GM12878 (cell line): ENCODE data around the gene ZNF407. TPM values are rescaled to one million over a fixed set of nuclear protein-coding genes. Genes with fewer than 3 reads are reported as not detected.

Source experiments
- ATAC-seq: fragments of 200-7000 bp; cut with Tn5 transposase; 3 replicates; pipeline ENCODE4 v1.9.1; 2020; ENCODE audit warnings: mild to moderate bottlenecking, moderate library complexity
- BruUV-seq: library from RNA; stranded (reverse); fragments of 400-500 nt; replicated peaks from 2 replicates; lab custom pipeline; 2021; lab: Mats Ljungman, UMichigan
- CTCF ChIA-PET: fragments of 300-600 bp; sonication (Branson Sonifier 250); formaldehyde crosslinking; extraction: SDS; loops from one replicate; lab custom pipeline; 2021; ENCODE audit warnings: inconsistent platforms; lab: Yijun Ruan, JAX
- POLR2A ChIA-PET: fragments of 350-600 bp; formaldehyde crosslinking; extraction: SDS; loops from one replicate; lab custom pipeline; 2021; ENCODE audit warnings: inconsistent platforms; lab: Charles Lee
- RAD21 ChIA-PET: fragments of 300-600 bp; sonication (Branson Sonifier 250); formaldehyde crosslinking; loops from one replicate; lab custom pipeline; 2023; ENCODE audit warnings: antibody characterized with exemption; ENCODE audit not compliant: unreplicated experiment; lab: Charles Lee
- SMC1A ChIA-PET: fragments of 300-600 bp; sonication (Branson Sonifier 250); formaldehyde crosslinking; loops from one replicate; lab custom pipeline; 2023; ENCODE audit not compliant: unreplicated experiment, uncharacterized antibody; lab: Charles Lee
- DNase-seq: peaks from one replicate; pipeline ENCODE4 v3.0.0-alpha.2; 2011; ENCODE audit warnings: low read depth, low spot score
- FAIRE-seq: peaks from 3 replicates; lab custom pipeline; 2011; peaks lifted over from hg19 to GRCh38; lab: Jason Lieb, UNC
- H2AFZ ChIP-seq: 2 replicates; pipeline ENCODE4 v1.6.0; 2011; ENCODE audit warnings: low read depth, low read length, control low read depth; ENCODE audit not compliant: control insufficient read depth
- H3K27ac ChIP-seq: 2 replicates; pipeline ENCODE4 v1.5.1; 2011; ENCODE audit warnings: control low read depth; ENCODE audit not compliant: control insufficient read depth, insufficient read depth
- H3K27me3 ChIP-seq, 2 experiments: replicated peaks in 1 of 2; 2 replicates each; pipeline versions ENCODE4 v1.6.0 to v1.6.1; 2011; ENCODE audit warnings: low read length in 1 of 2; ENCODE audit not compliant: control insufficient read depth in 2 of 2, insufficient read depth in 2 of 2
- H3K36me3 ChIP-seq, 2 experiments: 2 replicates each; pipeline ENCODE4 v1.5.1; 2011; ENCODE audit warnings: low read length in 1 of 2; ENCODE audit not compliant: control insufficient read depth in 2 of 2, insufficient read depth in 2 of 2
- H3K4me1 ChIP-seq: 2 replicates; pipeline ENCODE4 v1.6.1; 2011; ENCODE audit warnings: mild to moderate bottlenecking, low read length, moderate library complexity, mixed read lengths; ENCODE audit not compliant: control insufficient read depth, insufficient read depth
- H3K4me2 ChIP-seq: 2 replicates; pipeline ENCODE4 v1.6.0; 2011; ENCODE audit warnings: control low read depth; ENCODE audit not compliant: control insufficient read depth, insufficient read depth
- H3K4me3 ChIP-seq: fragments of 200-600 bp; sonication (generic); 2 replicates; pipeline ENCODE4 v1.5.1; 2016
- H3K79me2 ChIP-seq: 2 replicates; pipeline ENCODE4 v1.6.0; 2011; ENCODE audit warnings: low read length; ENCODE audit not compliant: control insufficient read depth, insufficient read depth
- H3K9ac ChIP-seq: 2 replicates; pipeline ENCODE4 v1.8.0; 2011; ENCODE audit warnings: low read length, control low read depth, mixed read lengths; ENCODE audit not compliant: control insufficient read depth, insufficient read depth
- H3K9me3 ChIP-seq: replicated peaks from 3 replicates; pipeline ENCODE4 v1.5.1; 2011; ENCODE audit warnings: mild to moderate bottlenecking, low read length; ENCODE audit not compliant: control insufficient read depth, insufficient read depth
- H4K20me1 ChIP-seq: 2 replicates; pipeline ENCODE4 v1.6.0; 2011; ENCODE audit not compliant: control insufficient read depth, insufficient read depth
- ATF7 ChIP-seq: fragments of 450-650 bp; IDR thresholded peaks from 2 replicates; pipeline ENCODE4 v1.6.1; 2016; ENCODE audit warnings: low read depth, mild to moderate bottlenecking
- BCL3 ChIP-seq: IDR thresholded peaks from 2 replicates; pipeline ENCODE4 v1.6.1; 2011; ENCODE audit warnings: borderline replicate concordance, low read depth, mild to moderate bottlenecking, moderate library complexity, low read length; ENCODE audit not compliant: insufficient read depth, poor library complexity, severe bottlenecking
- CBFB ChIP-seq: IDR thresholded peaks from 2 replicates; pipeline ENCODE4 v1.6.1; 2016; ENCODE audit warnings: antibody characterized with exemption, low read depth
- MTA2 ChIP-seq: fragments of 450-650 bp; IDR thresholded peaks from 2 replicates; pipeline ENCODE4 v1.6.1; 2016; ENCODE audit warnings: low read depth, mild to moderate bottlenecking, moderate library complexity
- MXI1 ChIP-seq: fragments of 150-350 bp; IDR thresholded peaks from 2 replicates; pipeline ENCODE4 v1.6.1; 2011; ENCODE audit warnings: low read depth, mild to moderate bottlenecking, inconsistent platforms, low read length, improper control_type of control experiment
- NR2F1 ChIP-seq: fragments of 450-650 bp; conservative IDR thresholded peaks from 2 replicates; pipeline ENCODE4 v1.6.1; 2017; ENCODE audit warnings: mild to moderate bottlenecking
- PAX5 ChIP-seq: IDR thresholded peaks from 2 replicates; pipeline ENCODE4 v1.6.1; 2011; ENCODE audit warnings: low read depth, low read length, borderline replicate concordance
- PBX3 ChIP-seq: IDR thresholded peaks from 2 replicates; pipeline ENCODE4 v1.6.1; 2011; ENCODE audit warnings: mild to moderate bottlenecking, low read depth, low read length, moderate library complexity; ENCODE audit not compliant: insufficient replicate concordance
- POLR2AphosphoS2 ChIP-seq: IDR thresholded peaks from 2 replicates; pipeline ENCODE4 v1.6.1; 2011; ENCODE audit warnings: low read depth, mild to moderate bottlenecking, low read length, improper control_type of control experiment, moderate library complexity
- PRDM15 ChIP-seq: fragments of 450-650 bp; formaldehyde crosslinking; IDR thresholded peaks from 2 replicates; pipeline ENCODE4 v1.4.0; 2020; ENCODE audit warnings: mild to moderate bottlenecking, moderate library complexity
- RB1 ChIP-seq: fragments of 450-650 bp; formaldehyde crosslinking; IDR thresholded peaks from 2 replicates; pipeline ENCODE4 v1.6.1; 2017; ENCODE audit warnings: mild to moderate bottlenecking, borderline replicate concordance
- RBBP5 ChIP-seq: fragments of 200-600 bp; sonication (generic); conservative IDR thresholded peaks from 2 replicates; pipeline ENCODE4 v1.6.1; 2016
- RFX5 ChIP-seq: IDR thresholded peaks from 2 replicates; pipeline ENCODE4 v1.6.1; 2011; ENCODE audit warnings: low read depth, low read length, improper control_type of control experiment
- ZBED1 ChIP-seq: IDR thresholded peaks from 2 replicates; pipeline ENCODE4 v1.6.1; 2016; ENCODE audit warnings: borderline replicate concordance
- ZBTB33 ChIP-seq: fragments of 450-650 bp; IDR thresholded peaks from 2 replicates; pipeline ENCODE4 v1.6.1; 2017; ENCODE audit warnings: mild to moderate bottlenecking
- WGBS: methylation state at CpG from one replicate; pipeline ENCODE4 v1.1.6; 2016; ENCODE audit warnings: low lambda C conversion rate; ENCODE audit not compliant: insufficient replicate concordance, insufficient coverage; ENCODE audit errors: missing lambda C conversion rate; 5-methylcytosine and 5-hydroxymethylcytosine counted together
- in situ Hi-C: fragments of 300-500 bp; cut with MboI; formaldehyde crosslinking; loops from 9 replicates; pipeline ENCODE4 v1.14.3; 2018; ENCODE audit warnings: mixed read lengths
- intact Hi-C: fragments of 100-400 bp; cut with micrococcal nuclease; formaldehyde crosslinking; loops from one replicate; pipeline ENCODE4 v1.14.2; 2022; ENCODE audit not compliant: unreplicated experiment
- polyA plus RNA-seq, 11 experiments: library from polyadenylated mRNA; depleted of rRNA in 4 of 11; unstranded in 6 of 11; stranded (reverse) in 5 of 11; fragments of >200 nt; fragmentation: Nextera tagmentation in 4 of 11; fragmentation: Illumina TruSeq in 1 of 11; extraction: Ambion mirVana in 4 of 11; extraction: Trizol in 1 of 11; gene quantifications; 1 replicate in 1 of 11; 2 replicates in 10 of 11; pipeline versions ENCODE4 v1.2.1 to v1.2.3, GENCODE V29; 2011 to 2016; ENCODE audit warnings: inconsistent platforms in 2 of 11, missing spikeins in 2 of 11, low read depth in 1 of 11
- total RNA-seq, 4 experiments: library from RNA; depleted of rRNA in 3 of 4; stranded (reverse); fragments of >200 nt in 3 of 4; fragmentation: Illumina TruSeq in 1 of 4; extraction: Trizol in 1 of 4; gene quantifications; 2 replicates each; pipeline versions ENCODE4 v1.2.1 to v1.2.3, GENCODE V29; 2013 to 2021

Gene ZNF407
- total and polyA plus RNA-seq, 10 of the 15 experiments (the other 5 are each of a cell fraction or from before 2014, with no cell fraction given) = 0.69 to 11.6 (median 5.3) TPM

- no peak for FAIRE-seq
- Histone ChIP-seq H3K9me3 (no peaks in the 10 kb centered on the region; the same call in 1 of the 3 replicates), H4K20me1 (no peaks in the 10 kb centered on the region), H2AFZ (no peak overlapping the region), H3K4me2 (no peak overlapping the region), H3K27ac (no peak overlapping the region), H3K4me3 (no peak overlapping the region), H3K79me2 (no peaks in the 10 kb centered on the region), H3K9ac (no peak overlapping the region), H3K4me1 (peaks cover 2% of the 10 kb centered on the region; the same call in 1 of the 2 replicates), H3K36me3 (no peaks in the 10 kb centered on the region), H3K27me3 (no peaks in the 10 kb centered on the region)
- POLR2A ChIA-PET = no interaction called here
- intact Hi-C loops (no loop called here), in situ Hi-C loops (no loop called here)
- DNase-seq = no peak
- no TSS peak for BruUV-seq
- 65% methylated on average over 5 of the region's 5 CpGs for WGBS
- RAD21 ChIA-PET = no interaction called here
- CTCF ChIA-PET = no interaction called here
- ATAC-seq = no peak
- SMC1A ChIA-PET = no interaction called here
- TF ChIP-seq PRDM15 (no peak), PAX5 (no peak), ZBTB33 (no peak), CBFB (no peak), RBBP5 (no peak), BCL3 (no peak), PBX3 (no peak), NR2F1 (no peak), RFX5 (no peak), ZBED1 (no peak), MTA2 (no peak), RB1 (no peak), ATF7 (no peak), POLR2AphosphoS2 (no peak), MXI1 (no peak)
Measured at GRCh38 chr18:75076286-75076685, 478.6 kb downstream of the ZNF407 start.
